Urinary bladder (tissue), 4 donors: ENCODE data around the gene GNAI3. TPM values are rescaled to one million over a fixed set of nuclear protein-coding genes. Genes with fewer than 3 reads are reported as not detected.

Experiments used
- DNase-seq: peaks from one replicate; pipeline ENCODE4 v3.0.0-alpha.2; 2015; ENCODE audit errors: extremely low spot score
- H3K27ac ChIP-seq: one replicate; pipeline ENCODE4 v1.5.1; 2013; ENCODE audit warnings: low read depth, mild to moderate bottlenecking, moderate library complexity
- H3K36me3 ChIP-seq: one replicate; pipeline ENCODE4 v1.6.1; 2013; ENCODE audit warnings: mild to moderate bottlenecking, moderate library complexity; ENCODE audit not compliant: insufficient read depth
- H3K4me1 ChIP-seq: one replicate; pipeline ENCODE4 v1.6.1; 2013; ENCODE audit warnings: mild to moderate bottlenecking, moderate library complexity; ENCODE audit not compliant: insufficient read depth
- H3K4me3 ChIP-seq: one replicate; pipeline ENCODE4 v1.5.1; 2013; ENCODE audit warnings: low read depth, low read length
- WGBS: extraction: QIAGEN DNeasy Blood & Tissue Kit; methylation state at CpG from one replicate; pipeline ENCODE4 v1.1.7; 2013; 5-methylcytosine and 5-hydroxymethylcytosine counted together
- polyA plus RNA-seq: library from polyadenylated mRNA; stranded (reverse); fragments of 200-250 nt; gene quantifications from one replicate; pipeline ENCODE4 v1.2.3, GENCODE V29; 2013
- total RNA-seq: library from RNA; depleted of rRNA; stranded (reverse); fragments of >200 nt; gene quantifications from one replicate; pipeline ENCODE4 v1.2.3, GENCODE V29; 2014
- donor health status: healthy with polysubstance abuse.
- donor health status: healthy.

The GNAI3 gene
- total and polyA plus RNA-seq, 2 donors: 5.1 to 17.4 TPM

GRCh38 chr1:109531380-109531779 is 17.0 kb upstream of the GNAI3 start:
- H3K4me1 ChIP-seq: no peaks in the 10 kb centered on the region
- WGBS: 87% methylated on average over 4 of the region's 4 CpGs

GRCh38 chr1:109531826-109532364 is 16.5 kb upstream of the GNAI3 start:
- no peak overlapping the region for H3K27ac ChIP-seq
- H3K36me3 ChIP-seq: no peaks in the 10 kb centered on the region
- WGBS: 62% methylated on average over 16 of the region's 16 CpGs
- DNase-seq: no peak
- H3K4me3 ChIP-seq: no peak overlapping the region
- no peaks in the 10 kb centered on the region for H3K4me1 ChIP-seq

More at GRCh38 chr1:109531380-109531779, 17.0 kb upstream of the GNAI3 start:
- Histone ChIP-seq H3K36me3 (no peaks in the 10 kb centered on the region), H3K4me3 (no peak overlapping the region), H3K27ac (no peak overlapping the region)
- no peak for DNase-seq

- 16% methylated on average over 12 of the region's 12 CpGs for WGBS
- Histone ChIP-seq H3K4me1 (no peaks in the 10 kb centered on the region), H3K36me3 (no peaks in the 10 kb centered on the region), H3K27ac (no peak overlapping the region), H3K4me3 (peak overlapping the region; percentile 11)
- DNase-seq: peak; percentile 21
Measured at GRCh38 chr1:109532365-109533136, 15.9 kb upstream of the GNAI3 start.

- H3K27ac ChIP-seq: no peak overlapping the region
- H3K4me3 ChIP-seq: no peak overlapping the region
- H3K36me3 ChIP-seq: no peaks in the 10 kb centered on the region
- no peaks in the 10 kb centered on the region for H3K4me1 ChIP-seq
- no peak for DNase-seq
- WGBS: 90% methylated on average over 1 of the region's 1 CpG
Measured at GRCh38 chr1:109534307-109534858, 14.0 kb upstream of the GNAI3 start.

- H3K4me3 ChIP-seq: no peak overlapping the region
- no peaks in the 10 kb centered on the region for H3K36me3 ChIP-seq
- no peaks in the 10 kb centered on the region for H3K4me1 ChIP-seq
- no peak for DNase-seq
- H3K27ac ChIP-seq: no peak overlapping the region
- 70% methylated on average over 4 of the region's 4 CpGs for WGBS
Measured at GRCh38 chr1:109535481-109535880, 12.9 kb upstream of the GNAI3 start.

DNA sequence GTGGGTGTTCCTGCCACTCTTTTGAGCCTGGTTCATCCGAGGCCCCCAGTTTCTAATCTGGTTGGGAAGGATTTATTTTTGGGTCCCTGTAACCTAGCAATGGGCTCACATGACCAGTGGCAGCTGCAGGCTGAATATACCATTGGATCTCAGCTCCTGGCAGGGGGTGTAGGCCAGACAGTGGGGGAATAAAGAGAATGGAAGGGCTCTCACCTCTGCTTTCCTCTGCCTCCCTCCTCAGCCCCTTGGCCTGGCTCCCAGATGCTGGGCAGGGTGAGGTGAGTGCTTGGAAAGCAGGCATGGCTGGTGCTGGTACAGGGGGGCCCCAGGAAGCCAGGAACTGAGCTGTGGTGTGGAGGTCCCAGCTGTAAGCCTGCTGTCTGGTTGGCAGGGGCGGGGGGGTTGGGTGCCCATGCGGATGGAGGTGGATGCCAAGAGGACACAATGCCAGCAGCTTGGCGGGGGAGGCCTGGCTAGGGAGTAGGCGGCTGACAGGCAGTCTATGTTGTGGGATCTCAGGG is 12.4 kb upstream of the GNAI3 start:
- no peak overlapping the region for H3K27ac ChIP-seq
- H3K4me3 ChIP-seq: no peak overlapping the region
- H3K4me1 ChIP-seq: no peaks in the 10 kb centered on the region
- H3K36me3 ChIP-seq: no peaks in the 10 kb centered on the region
- no peak for DNase-seq
- 60% methylated on average over 5 of the region's 5 CpGs for WGBS

GRCh38 chr1:109537450-109538178 is 10.8 kb upstream of the GNAI3 start:
- Histone ChIP-seq H3K4me3 (no peak overlapping the region), H3K36me3 (no peaks in the 10 kb centered on the region), H3K27ac (no peak overlapping the region), H3K4me1 (no peaks in the 10 kb centered on the region)
- WGBS: 82% methylated on average over 9 of the region's 9 CpGs
- DNase-seq: no peak

GRCh38 chr1:109538827-109539555 is 9.4 kb upstream of the GNAI3 start:
- 89% methylated on average over 9 of the region's 9 CpGs for WGBS

GRCh38 chr1:109539676-109540075 is 8.7 kb upstream of the GNAI3 start, which contains the start of gene GPR61:
Gene GPR61, plus strand, starts transcription at chr1:109539872. Its CDS starts 3,151 bp downstream, at chr1:109543023.
- Histone ChIP-seq H3K27ac (no peak within 1 kb of the TSS), H3K4me3 (no peak within 1 kb of the TSS), H3K36me3 (no peaks in the 10 kb centered on the region), H3K4me1 (no peaks in the 10 kb centered on the region)
- WGBS: 50% methylated on average over 7 of the region's 7 CpGs
- no peak for DNase-seq

More at GRCh38 chr1:109538827-109539555, 9.4 kb upstream of the GNAI3 start:
- Histone ChIP-seq H3K27ac (no peak overlapping the region), H3K4me3 (no peak overlapping the region), H3K36me3 (no peaks in the 10 kb centered on the region), H3K4me1 (no peaks in the 10 kb centered on the region)
- DNase-seq: no peak

DNA sequence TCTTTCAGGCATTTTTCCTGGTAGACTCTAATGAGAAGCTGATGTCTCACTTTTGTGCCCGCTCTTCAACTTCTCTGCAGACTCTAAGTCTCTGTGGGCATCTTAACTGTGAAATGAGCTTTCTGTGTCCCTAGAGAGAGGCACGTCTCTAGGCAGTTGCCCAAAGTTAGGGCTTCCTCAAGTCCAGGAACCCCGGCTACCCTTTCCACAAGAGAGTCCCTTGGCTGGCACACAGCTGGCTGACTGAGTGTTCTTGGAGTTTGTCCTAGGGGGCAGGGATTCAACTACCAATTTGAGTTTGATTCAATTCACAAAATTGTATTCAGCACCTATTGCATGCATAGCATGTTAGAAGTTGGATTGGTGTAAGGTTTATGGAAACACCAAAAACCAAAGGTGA is 7.3 kb upstream of the GNAI3 start:
- H3K4me3 ChIP-seq: no peak overlapping the region
- 83% methylated on average over 3 of the region's 3 CpGs for WGBS
- H3K27ac ChIP-seq: no peak overlapping the region
- DNase-seq: no peak
- no peaks in the 10 kb centered on the region for H3K36me3 ChIP-seq
- no peaks in the 10 kb centered on the region for H3K4me1 ChIP-seq

GRCh38 chr1:109542657-109543056 is 5.8 kb upstream of the GNAI3 start:
- H3K27ac ChIP-seq: no peak overlapping the region
- no peak overlapping the region for H3K4me3 ChIP-seq
- DNase-seq: no peak
- H3K4me1 ChIP-seq: no peaks in the 10 kb centered on the region
- H3K36me3 ChIP-seq: no peaks in the 10 kb centered on the region
- 81% methylated on average over 10 of the region's 10 CpGs for WGBS

DNA sequence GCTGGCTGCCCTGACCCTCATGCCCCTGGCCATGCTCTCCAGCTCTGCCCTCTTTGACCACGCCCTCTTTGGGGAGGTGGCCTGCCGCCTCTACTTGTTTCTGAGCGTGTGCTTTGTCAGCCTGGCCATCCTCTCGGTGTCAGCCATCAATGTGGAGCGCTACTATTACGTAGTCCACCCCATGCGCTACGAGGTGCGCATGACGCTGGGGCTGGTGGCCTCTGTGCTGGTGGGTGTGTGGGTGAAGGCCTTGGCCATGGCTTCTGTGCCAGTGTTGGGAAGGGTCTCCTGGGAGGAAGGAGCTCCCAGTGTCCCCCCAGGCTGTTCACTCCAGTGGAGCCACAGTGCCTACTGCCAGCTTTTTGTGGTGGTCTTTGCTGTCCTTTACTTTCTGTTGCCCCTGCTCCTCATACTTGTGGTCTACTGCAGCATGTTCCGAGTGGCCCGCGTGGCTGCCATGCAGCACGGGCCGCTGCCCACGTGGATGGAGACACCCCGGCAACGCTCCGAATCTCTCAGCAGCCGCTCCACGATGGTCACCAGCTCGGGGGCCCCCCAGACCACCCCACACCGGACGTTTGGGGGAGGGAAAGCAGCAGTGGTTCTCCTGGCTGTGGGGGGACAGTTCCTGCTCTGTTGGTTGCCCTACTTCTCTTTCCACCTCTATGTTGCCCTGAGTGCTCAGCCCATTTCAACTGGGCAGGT is 5.0 kb upstream of the GNAI3 start:
- Histone ChIP-seq H3K4me1 (no peaks in the 10 kb centered on the region), H3K4me3 (no peak overlapping the region), H3K36me3 (no peaks in the 10 kb centered on the region), H3K27ac (no peak overlapping the region)
- WGBS: 86% methylated on average over 24 of the region's 24 CpGs
- DNase-seq: no peak
